Measurements from ENCODE around the gene ZDHHC24. TPM values are rescaled to one million over a fixed set of nuclear protein-coding genes. Genes with fewer than 3 reads are reported as not detected.
A peak's percentile ranks its signal among the peaks of the same experiment; 100 is the strongest.

The ZDHHC24 gene
- total and polyA plus RNA-seq, 5 donors, result 6.3 to 7.8 (median 7.3) TPM

- H3K4me1 ChIP-seq (ENCODE audit: control insufficient read depth, insufficient read depth, low read length), result peaks cover 2% of the 10 kb centered on the region
- 86% methylated on average over 11 of the region's 11 CpGs for WGBS
- H3K27ac ChIP-seq (ENCODE audit: low read length), result no peak overlapping the region
- no peak overlapping the region for H3K4me3 ChIP-seq (ENCODE audit: low read length)
- ATAC-seq, result no peak
- no peaks in the 10 kb centered on the region for H3K9me3 ChIP-seq (ENCODE audit: control insufficient read depth, low read length)
- intact Hi-C loops (cut with DNase I), result no loop called here
- no peak for DNase-seq
- H3K27me3 ChIP-seq (ENCODE audit: control insufficient read depth, insufficient read depth), result no peaks in the 10 kb centered on the region
Observed at GRCh38 chr11:66477263-66478201, 68.3 kb downstream of the ZDHHC24 start.

GRCh38 chr11:66476841-66477251, 69.0 kb downstream of the ZDHHC24 start:
- no peaks in the 10 kb centered on the region for H3K9me3 ChIP-seq (ENCODE audit: control insufficient read depth, low read length)
- H3K27ac ChIP-seq (ENCODE audit: low read length), result no peak overlapping the region
- WGBS, result 54% methylated on average over 9 of the region's 9 CpGs
- intact Hi-C loops (cut with DNase I), result no loop called here
- no peak overlapping the region for H3K4me3 ChIP-seq (ENCODE audit: low read length)
- peaks cover 2% of the 10 kb centered on the region for H3K4me1 ChIP-seq (ENCODE audit: control insufficient read depth, insufficient read depth, low read length)
- no peak for DNase-seq
- H3K27me3 ChIP-seq (ENCODE audit: control insufficient read depth, insufficient read depth), result no peaks in the 10 kb centered on the region
- ATAC-seq, result no peak

DNA sequence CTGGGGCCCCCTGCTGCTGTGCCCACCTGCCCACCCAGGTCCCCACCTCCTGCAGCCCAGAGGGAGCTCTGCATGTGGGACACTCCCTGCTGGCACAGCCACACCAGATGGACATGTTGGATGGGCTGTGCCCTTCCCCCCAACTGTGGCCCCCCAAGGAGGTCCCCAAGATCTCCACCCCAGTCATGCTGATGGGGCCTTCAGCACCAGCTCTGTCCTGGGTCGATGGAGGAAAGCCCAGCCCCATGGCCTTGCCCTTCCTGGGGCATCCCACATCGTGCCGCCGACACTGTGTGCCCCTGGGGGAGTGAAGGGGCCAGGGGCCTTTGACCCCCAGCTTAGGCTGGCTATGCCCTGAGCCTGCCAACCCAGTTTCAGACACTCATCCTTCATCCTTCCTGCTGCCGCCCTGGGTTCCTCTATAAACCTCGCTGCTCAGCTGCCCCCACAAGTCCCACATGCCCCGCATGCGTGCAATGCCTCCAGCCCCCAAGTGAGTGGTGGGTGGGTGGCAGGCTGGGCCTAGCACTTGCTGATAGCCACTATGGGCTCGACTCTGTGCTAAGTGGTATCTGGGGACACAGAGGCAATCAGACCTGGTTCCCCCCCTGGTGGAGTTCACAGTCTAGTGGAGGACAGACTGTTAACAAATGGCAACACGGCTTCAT, 69.5 kb downstream of the ZDHHC24 start:
- H3K9me3 ChIP-seq (ENCODE audit: control insufficient read depth, low read length), result no peaks in the 10 kb centered on the region
- intact Hi-C loops (cut with DNase I), result no loop called here
- H3K27me3 ChIP-seq (ENCODE audit: control insufficient read depth, insufficient read depth), result no peaks in the 10 kb centered on the region
- peak in 1 of 3 donors; percentile 48 for DNase-seq
- 73% methylated on average over 10 of the region's 10 CpGs for WGBS
- ATAC-seq, result no peak
- H3K27ac ChIP-seq (ENCODE audit: low read length), result no peak overlapping the region
- H3K4me3 ChIP-seq (ENCODE audit: low read length), result no peak overlapping the region
- H3K4me1 ChIP-seq (ENCODE audit: control insufficient read depth, insufficient read depth, low read length), result peaks cover 2% of the 10 kb centered on the region

DNA sequence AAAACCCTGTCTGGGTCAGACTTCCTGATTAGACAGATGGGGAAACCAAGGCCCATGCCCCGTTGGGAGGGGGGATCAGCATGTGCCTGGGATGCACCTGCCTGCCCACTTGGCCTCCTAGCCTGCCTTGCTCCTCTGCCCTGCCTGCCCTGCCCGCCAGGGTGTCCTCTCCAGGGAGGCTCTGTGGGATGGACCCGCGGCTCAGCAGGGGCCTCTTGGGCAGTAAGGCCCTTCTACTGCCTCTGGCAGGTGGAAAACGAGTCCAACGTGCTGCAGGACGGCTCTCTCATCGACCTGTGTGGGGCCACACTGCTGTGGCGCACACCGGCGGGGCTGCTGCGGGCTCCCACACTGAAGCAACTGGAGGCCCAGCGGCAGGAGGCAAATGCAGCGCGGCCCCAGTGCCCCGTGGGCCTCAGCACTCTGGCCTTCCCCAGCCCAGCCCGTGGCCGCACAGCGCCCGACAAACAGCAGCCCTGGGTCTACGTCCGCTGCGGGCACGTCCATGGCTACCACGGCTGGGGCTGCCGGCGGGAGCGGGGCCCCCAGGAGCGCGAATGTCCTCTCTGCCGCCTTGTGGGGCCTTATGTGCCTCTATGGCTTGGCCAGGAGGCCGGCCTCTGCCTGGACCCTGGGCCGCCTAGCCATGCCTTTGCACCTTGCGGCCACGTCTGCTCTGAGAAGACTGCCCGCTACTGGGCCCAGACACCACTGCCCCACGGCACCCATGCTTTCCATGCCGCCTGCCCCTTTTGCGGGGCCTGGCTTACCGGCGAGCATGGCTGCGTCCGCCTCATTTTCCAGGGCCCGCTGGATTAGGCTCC, 70.3 kb downstream of the ZDHHC24 start:
- Histone ChIP-seq H3K27ac (ENCODE audit: low read length) (no peak overlapping the region), H3K4me1 (ENCODE audit: control insufficient read depth, insufficient read depth, low read length) (peaks cover 2% of the 10 kb centered on the region), H3K27me3 (ENCODE audit: control insufficient read depth, insufficient read depth) (no peaks in the 10 kb centered on the region), H3K9me3 (ENCODE audit: control insufficient read depth, low read length) (no peaks in the 10 kb centered on the region), H3K4me3 (ENCODE audit: low read length) (no peak overlapping the region)
- ATAC-seq (no peak), DNase-seq (peak in 1 of 3 donors; percentile 57)
- WGBS, result 93% methylated on average over 44 of the region's 44 CpGs
- intact Hi-C loops (cut with DNase I), result no loop called here

- intact Hi-C loops (cut with DNase I), result no loop called here
- Histone ChIP-seq H3K4me3 (ENCODE audit: low read length) (no peak overlapping the region), H3K4me1 (ENCODE audit: control insufficient read depth, insufficient read depth, low read length) (peaks cover 1% of the 10 kb centered on the region), H3K9me3 (ENCODE audit: control insufficient read depth, low read length) (no peaks in the 10 kb centered on the region), H3K27me3 (ENCODE audit: control insufficient read depth, insufficient read depth) (no peaks in the 10 kb centered on the region), H3K27ac (ENCODE audit: low read length) (no peak overlapping the region)
- 89% methylated on average over 20 of the region's 20 CpGs for WGBS
- DNase-seq (no peak), ATAC-seq (no peak)
Observed at GRCh38 chr11:66473608-66474515, 72.0 kb downstream of the ZDHHC24 start.

- DNase-seq, result no peak
- Histone ChIP-seq H3K27ac (ENCODE audit: low read length) (no peak overlapping the region), H3K9me3 (ENCODE audit: control insufficient read depth, low read length) (no peaks in the 10 kb centered on the region), H3K27me3 (ENCODE audit: control insufficient read depth, insufficient read depth) (no peaks in the 10 kb centered on the region), H3K4me3 (ENCODE audit: low read length) (no peak overlapping the region), H3K4me1 (ENCODE audit: control insufficient read depth, insufficient read depth, low read length) (no peaks in the 10 kb centered on the region)
- no peak for ATAC-seq
- intact Hi-C loops (cut with DNase I), result no loop called here
- 93% methylated on average over 11 of the region's 11 CpGs for WGBS
Observed at GRCh38 chr11:66473167-66473566, 72.7 kb downstream of the ZDHHC24 start.

GRCh38 chr11:66472054-66472453, 73.8 kb downstream of the ZDHHC24 start:
- no peak overlapping the region for H3K27ac ChIP-seq (ENCODE audit: low read length)
- no peak overlapping the region for H3K4me3 ChIP-seq (ENCODE audit: low read length)
- DNase-seq, result no peak
- ATAC-seq, result no peak
- H3K9me3 ChIP-seq (ENCODE audit: control insufficient read depth, low read length), result no peaks in the 10 kb centered on the region
- H3K4me1 ChIP-seq (ENCODE audit: control insufficient read depth, insufficient read depth, low read length), result peaks cover 6% of the 10 kb centered on the region
- intact Hi-C loops (cut with DNase I), result no loop called here
- WGBS, result 88% methylated on average over 9 of the region's 9 CpGs
- no peaks in the 10 kb centered on the region for H3K27me3 ChIP-seq (ENCODE audit: control insufficient read depth, insufficient read depth)

DNA sequence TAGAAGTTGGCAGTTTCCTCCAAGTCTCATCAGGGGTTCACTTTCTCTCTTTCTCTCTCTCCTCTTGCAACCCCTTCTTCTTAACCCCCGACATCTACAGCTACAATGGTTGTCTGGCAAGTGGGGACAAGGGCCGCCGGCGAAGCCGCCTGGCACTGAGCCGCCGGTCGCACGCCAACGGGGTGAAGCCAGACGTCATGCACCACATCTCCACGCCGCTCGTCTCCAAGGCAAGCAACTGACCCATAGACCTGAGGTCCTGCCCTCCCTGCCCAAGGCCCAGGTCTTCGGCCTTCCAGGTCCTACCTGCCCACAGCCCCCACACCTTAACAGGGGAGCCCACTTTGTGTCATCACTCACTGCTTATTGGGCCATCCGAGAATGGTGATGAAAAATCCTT, 74.7 kb downstream of the ZDHHC24 start:
- intact Hi-C loops (cut with DNase I), result no loop called here
- DNase-seq (peak in 1 of 3 donors; percentile 59), ATAC-seq (no peak)
- Histone ChIP-seq H3K27ac (ENCODE audit: low read length) (no peak overlapping the region), H3K4me3 (ENCODE audit: low read length) (no peak overlapping the region), H3K4me1 (ENCODE audit: control insufficient read depth, insufficient read depth, low read length) (peaks cover 6% of the 10 kb centered on the region), H3K9me3 (ENCODE audit: control insufficient read depth, low read length) (no peaks in the 10 kb centered on the region), H3K27me3 (ENCODE audit: control insufficient read depth, insufficient read depth) (no peaks in the 10 kb centered on the region)
- WGBS, result 96% methylated on average over 16 of the region's 16 CpGs
